ENCODE data around the gene ZXDC. TPM values are rescaled to one million over a fixed set of nuclear protein-coding genes. Genes with fewer than 3 reads are reported as not detected.

ZXDC gene
- total RNA-seq, 4 donors from 2014 or later, result 54.0 to 77.4 (median 68.0) TPM

GRCh38 chr3:126482503-126483255, 7.0 kb upstream of the ZXDC start:
- DNase-seq (ENCODE audit: low spot score in 2 of 2), result no peak
- H3K4me1 ChIP-seq, result no peaks in the 10 kb centered on the region
- WGBS, 2 donors, result 81% methylated on average over 15 of the region's 15 CpGs
- no peak for TF ChIP-seq EP300 (IDR thresholded peaks at IDR 0.05)
- no peak for TF ChIP-seq CTCF (IDR thresholded peaks at IDR 0.05)
- no peak for TF ChIP-seq POLR2A (IDR thresholded peaks at IDR 0.05)
- H3K36me3 ChIP-seq, result no peaks in the 10 kb centered on the region
- H3K9me3 ChIP-seq, result no peaks in the 10 kb centered on the region
- H3K4me3 ChIP-seq, result no peak overlapping the region
- H3K27me3 ChIP-seq, result no peaks in the 10 kb centered on the region
- no peak overlapping the region for H3K27ac ChIP-seq

- Histone ChIP-seq H3K27ac (no peak overlapping the region), H3K9me3 (no peaks in the 10 kb centered on the region), H3K4me3 (no peak overlapping the region), H3K36me3 (no peaks in the 10 kb centered on the region), H3K4me1 (peaks cover 0 to 3% (median 0%) of the 10 kb centered on the region in 4 donors), H3K27me3 (no peaks in the 10 kb centered on the region)
- peak; percentile 25 to 41 for DNase-seq (ENCODE audit: low spot score in 2 of 2)
- TF ChIP-seq CTCF (IDR thresholded peaks at IDR 0.05) (no peak), EP300 (IDR thresholded peaks at IDR 0.05) (no peak), POLR2A (IDR thresholded peaks at IDR 0.05) (no peak)
- WGBS, 2 donors, result 68 to 70% methylated on average over 14 to 16 of the region's 16 CpGs
Measured at GRCh38 chr3:126481808-126482502, 6.3 kb upstream of the ZXDC start.

GRCh38 chr3:126480861-126481260, 5.2 kb upstream of the ZXDC start:
- Histone ChIP-seq H3K4me1 (peaks cover 0 to 9% (median 3%) of the 10 kb centered on the region in 4 donors), H3K9me3 (no peaks in the 10 kb centered on the region), H3K36me3 (no peaks in the 10 kb centered on the region), H3K4me3 (no peak overlapping the region), H3K27me3 (no peaks in the 10 kb centered on the region), H3K27ac (no peak overlapping the region)
- TF ChIP-seq CTCF (IDR thresholded peaks at IDR 0.05) (no peak), EP300 (IDR thresholded peaks at IDR 0.05) (no peak), POLR2A (IDR thresholded peaks at IDR 0.05) (no peak)
- DNase-seq (ENCODE audit: low spot score in 2 of 2), result no peak
- WGBS, 2 donors, result 65 to 75% methylated on average over 8 of the region's 8 CpGs

GRCh38 chr3:126480206-126480605, 4.5 kb upstream of the ZXDC start:
- Histone ChIP-seq H3K36me3 (no peaks in the 10 kb centered on the region), H3K4me1 (peaks cover 0 to 9% (median 3%) of the 10 kb centered on the region in 4 donors), H3K9me3 (no peaks in the 10 kb centered on the region), H3K27me3 (no peaks in the 10 kb centered on the region), H3K4me3 (no peak overlapping the region), H3K27ac (no peak overlapping the region)
- WGBS, 2 donors, result 80 to 92% methylated on average over 5 of the region's 5 CpGs
- no peak for DNase-seq (ENCODE audit: low spot score in 2 of 2)
- TF ChIP-seq POLR2A (IDR thresholded peaks at IDR 0.05) (no peak), CTCF (IDR thresholded peaks at IDR 0.05) (no peak), EP300 (IDR thresholded peaks at IDR 0.05) (no peak)

- Histone ChIP-seq H3K36me3 (no peaks in the 10 kb centered on the region), H3K27ac (no peak overlapping the region), H3K4me1 (peaks cover 0 to 12% (median 5%) of the 10 kb centered on the region in 4 donors), H3K9me3 (no peaks in the 10 kb centered on the region), H3K4me3 (no peak overlapping the region), H3K27me3 (no peaks in the 10 kb centered on the region)
- 80 to 83% methylated on average over 1 of the region's 1 CpG for WGBS, 2 donors
- DNase-seq (ENCODE audit: low spot score in 2 of 2), result no peak
- TF ChIP-seq POLR2A (IDR thresholded peaks at IDR 0.05), result no peak
- no peak for TF ChIP-seq CTCF (IDR thresholded peaks at IDR 0.05)
- TF ChIP-seq EP300 (IDR thresholded peaks at IDR 0.05), result no peak
Measured at GRCh38 chr3:126479642-126480041, 4.0 kb upstream of the ZXDC start.

All from tibial nerve (tissue), 4 donors.